GM18951 (cell line): Measurements from ENCODE around the gene SEC24A.
"Not testable (repeated sequence)": the region's sequence is repeated elsewhere in the genome, so short reads cannot be mapped to it uniquely, and the experiment has no call there.

Experiments
- POLR2A ChIP-seq: IDR thresholded peaks from 4 replicates; pipeline ENCODE4 v1.6.1; 2011; ENCODE audit warnings: mild to moderate bottlenecking; ENCODE audit not compliant: insufficient read length, insufficient read depth; ENCODE audit errors: extremely low read depth
- in situ Hi-C: fragments of 300-500 bp; cut with MboI; formaldehyde crosslinking; loops from one replicate; pipeline ENCODE4 v1.12.0; 2022; ENCODE audit warnings: low sequenced_read_pairs, mixed read lengths, inconsistent platforms; ENCODE audit not compliant: unreplicated experiment

Gene SEC24A

GRCh38 chr5:134662971-134663370 is 14.4 kb downstream of the SEC24A start:
- in situ Hi-C loops = no loop called here
- no peak for TF ChIP-seq POLR2A

DNA sequence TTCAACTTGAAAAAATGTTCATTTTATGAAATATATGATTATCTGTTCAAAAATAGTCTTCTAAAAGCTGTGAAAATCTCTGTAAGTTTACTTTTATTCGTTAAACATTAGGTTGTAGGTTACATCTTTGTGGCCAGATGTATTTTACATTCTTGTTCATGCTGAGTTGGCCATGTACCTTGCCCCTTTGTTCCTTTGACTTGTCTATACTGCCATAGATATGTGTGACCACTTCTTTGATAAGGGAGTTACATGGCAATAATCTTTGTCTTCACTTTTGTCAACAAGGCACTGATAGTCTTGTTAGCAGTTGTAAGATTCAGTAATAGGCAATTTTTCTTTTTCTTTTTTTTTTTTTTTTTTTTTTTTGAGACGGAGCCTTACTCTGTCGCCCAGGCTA is 15.9 kb downstream of the SEC24A start:
- TF ChIP-seq POLR2A = no peak
- in situ Hi-C loops = no loop called here

DNA sequence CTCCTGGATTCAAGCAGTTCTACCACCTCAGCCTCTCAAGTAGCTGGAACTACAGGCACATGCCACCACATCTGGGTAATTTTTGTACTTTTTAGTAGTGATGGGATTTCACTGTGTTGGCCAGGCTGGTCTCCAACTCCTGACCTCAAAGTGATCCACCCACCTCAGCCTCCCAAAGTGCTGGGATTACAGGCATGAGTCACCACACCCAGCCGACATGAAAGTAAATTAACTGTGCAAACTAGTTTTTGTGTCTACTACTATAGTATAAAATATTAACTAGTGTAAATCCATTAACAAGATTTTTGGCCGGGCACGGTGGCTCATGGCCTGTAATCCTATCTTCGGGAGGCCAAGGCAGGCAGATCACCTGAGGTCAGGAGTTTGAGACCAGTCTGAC is 25.0 kb downstream of the SEC24A start:
- in situ Hi-C loops = not testable (repeated sequence)

GRCh38 chr5:134677357-134677756 is 28.8 kb downstream of the SEC24A start:
- in situ Hi-C loops = not testable (repeated sequence)

GRCh38 chr5:134690144-134690543 is 41.6 kb downstream of the SEC24A start:
- in situ Hi-C loops = not testable (repeated sequence)

DNA sequence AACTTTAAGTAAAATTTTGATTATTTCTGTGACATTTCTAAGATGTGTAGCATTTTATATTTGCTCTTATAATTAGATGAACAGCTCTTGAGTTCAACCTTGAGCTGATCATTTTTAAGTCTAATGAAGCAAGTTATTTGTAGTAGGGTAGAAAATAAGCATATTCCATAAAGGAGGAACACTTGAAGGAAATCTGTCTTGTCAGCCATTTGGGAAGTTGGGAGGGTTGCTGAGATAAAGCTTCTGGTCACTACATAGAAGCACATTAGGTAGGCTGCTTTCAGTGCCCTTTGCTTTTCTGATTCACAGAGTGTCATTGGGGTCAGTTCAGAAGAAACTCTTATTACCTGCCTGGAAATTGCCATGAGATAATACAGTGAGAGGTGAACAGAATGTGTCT is 44.1 kb downstream of the SEC24A start:
- no peak for TF ChIP-seq POLR2A
- in situ Hi-C loops = no loop called here

GRCh38 chr5:134708301-134708700 is 59.7 kb downstream of the SEC24A start:
- no peak for TF ChIP-seq POLR2A
- in situ Hi-C loops = no loop called here

- TF ChIP-seq POLR2A = no peak
- in situ Hi-C loops = no loop called here
Measured at GRCh38 chr5:134714120-134714519, 65.5 kb downstream of the SEC24A start.

DNA sequence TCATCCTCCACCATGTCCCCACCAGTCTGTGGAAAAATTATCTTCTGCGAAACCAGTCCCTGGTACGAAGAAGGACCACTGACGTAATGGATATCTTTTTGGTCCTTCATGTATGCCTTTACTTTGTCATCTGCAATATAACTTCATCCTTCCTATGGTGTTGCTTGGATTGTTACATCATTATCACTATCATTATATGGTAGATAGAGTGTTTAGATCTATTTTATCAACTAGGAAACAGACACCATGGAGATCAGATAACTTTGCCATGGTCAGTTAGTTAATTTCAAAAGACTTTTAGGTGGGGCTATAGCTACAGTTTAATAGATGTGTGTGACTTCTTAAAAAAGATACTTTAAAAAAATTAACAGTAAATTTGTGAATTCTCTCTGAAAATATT is 66.0 kb downstream of the SEC24A start:
- TF ChIP-seq POLR2A = no peak
- in situ Hi-C loops = no loop called here

- in situ Hi-C loops = not testable (repeated sequence)
Measured at GRCh38 chr5:134715466-134715865, 66.9 kb downstream of the SEC24A start.

DNA sequence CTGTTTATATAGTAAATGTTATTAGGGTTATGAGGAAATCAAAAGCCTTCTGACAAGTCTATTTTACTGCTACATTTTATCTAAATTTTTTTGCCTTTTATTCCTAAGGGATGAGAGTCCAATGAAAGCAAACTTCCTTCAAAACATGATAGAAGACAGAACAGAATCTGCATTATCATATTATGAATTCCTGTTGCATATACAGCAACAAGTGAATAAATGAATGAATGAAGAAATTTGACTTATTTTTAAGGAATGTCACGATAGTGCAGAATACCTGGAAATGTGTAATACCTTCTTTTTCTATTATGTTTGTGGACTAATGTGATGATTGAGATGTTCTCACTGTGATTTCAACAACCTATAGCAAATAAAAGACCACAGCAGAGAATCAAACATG is 76.3 kb downstream of the SEC24A start:
- in situ Hi-C loops = no loop called here
- no peak for TF ChIP-seq POLR2A

- in situ Hi-C loops = no loop called here
- TF ChIP-seq POLR2A = no peak
Measured at GRCh38 chr5:134732819-134733218, 84.2 kb downstream of the SEC24A start.

DNA sequence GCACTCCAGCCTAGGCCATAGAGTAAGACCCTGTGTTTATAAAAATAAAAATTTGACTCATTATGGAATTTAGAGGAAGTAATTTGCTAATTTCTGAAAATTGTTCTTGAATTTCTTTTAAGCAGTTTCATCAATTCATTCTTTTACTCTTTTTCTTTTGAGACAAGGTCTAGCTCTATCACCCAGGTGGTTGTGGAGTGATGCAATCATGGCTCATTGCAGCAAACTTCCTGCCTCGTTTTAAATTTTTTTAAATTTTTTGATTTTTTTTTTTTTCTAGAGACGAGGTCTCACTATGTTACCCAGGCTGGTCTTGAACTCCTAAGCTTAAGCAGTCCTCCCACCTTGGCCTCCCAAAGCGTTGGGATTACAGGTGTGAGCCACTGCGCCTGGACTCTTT is 86.7 kb downstream of the SEC24A start:
- no peak for TF ChIP-seq POLR2A
- in situ Hi-C loops = no loop called here

GRCh38 chr5:134736173-134736812 is 87.7 kb downstream of the SEC24A start:
- in situ Hi-C loops = no loop called here
- no peak for TF ChIP-seq POLR2A
